ENCODE measurements around the gene CLEC18A. TPM values are rescaled to one million over a fixed set of nuclear protein-coding genes. Genes with fewer than 3 reads are reported as not detected.
A peak's percentile ranks its signal among the peaks of the same experiment; 100 is the strongest.

CLEC18A gene
- total RNA-seq, 1 experiment from 2014 or later = 0.46 TPM

- TF ChIP-seq POLR2AphosphoS5 (IDR thresholded peaks at IDR 0.05; ENCODE audit: low read depth, low read length) = no peak
These were observed 22.2 kb upstream of the CLEC18A start (continued) for GRCh38 chr16:69928856-69929400.

GRCh38 chr16:69929480-69929879, 21.7 kb upstream of the CLEC18A start:
- Histone ChIP-seq H3K27me3 (ENCODE audit: control insufficient read depth, insufficient read depth, low read length) (no peaks in the 10 kb centered on the region), H3K9me3 (ENCODE audit: control insufficient read depth, insufficient read depth, low read depth, low read length) (no peaks in the 10 kb centered on the region), H3K36me3 (ENCODE audit: control insufficient read depth, insufficient read depth, low read length) (no peaks in the 10 kb centered on the region), H3K27ac (ENCODE audit: low read length) (no peak overlapping the region), H3K4me1 (ENCODE audit: control insufficient read depth, insufficient read depth, low read length) (no peaks in the 10 kb centered on the region), H3K4me3 (ENCODE audit: low read depth in 2 of 2, low read length in 2 of 2) (no peak overlapping the region)
- TF ChIP-seq REST (IDR thresholded peaks at IDR 0.05; ENCODE audit: insufficient read depth in 1 of 2, low read depth in 2 of 2, low read length in 1 of 2) = no peak
- TF ChIP-seq TCF7L2 (IDR thresholded peaks at IDR 0.05; ENCODE audit: low read depth, low read length) = no peak
- TF ChIP-seq CTCF (IDR thresholded peaks at IDR 0.05) = no peak
- TF ChIP-seq POLR2AphosphoS5 (IDR thresholded peaks at IDR 0.05; ENCODE audit: low read depth, low read length) = no peak
- no peak for TF ChIP-seq SIN3A (IDR thresholded peaks at IDR 0.05; ENCODE audit: borderline replicate concordance, insufficient read depth, low read depth, low read length)
- intact Hi-C loops (cut with micrococcal nuclease; ENCODE audit: unreplicated experiment) = loop anchor here (5.0 kb wide), 1 partner anchor 132 kb away; no protein-coding TSS in a partner anchor
- ATAC-seq (no peak), DNase-seq (ENCODE audit: low read depth, low spot score) (no peak)
- in situ Hi-C loops (cut with HindIII; ENCODE audit: low pct_unique_long_range_greater_than_20kb, low sequenced_read_pairs) = no loop called here
- ChIA-PET POLR2A (no interaction called here), CTCF (interaction anchor here (0.7 to 1.5 kb wide), 2 partner anchors 117 to 133 kb away, joined by 4 to 6 read pairs; no protein-coding TSS in a partner anchor)
- BruUV-seq (replicated peaks) = no TSS peak

- DNase-seq (ENCODE audit: low read depth, low spot score) (no peak), ATAC-seq (peak; percentile 92)
- ChIA-PET CTCF (interaction anchor here (0.6 to 1.5 kb wide), 7 partner anchors 8 to 164 kb away, joined by 3 to 6 read pairs (median 5); no protein-coding TSS in a partner anchor), POLR2A (no interaction called here)
- Histone ChIP-seq H3K4me3 (ENCODE audit: low read depth in 2 of 2, low read length in 2 of 2) (no peak overlapping the region), H3K27ac (ENCODE audit: low read length) (no peak overlapping the region), H3K9me3 (ENCODE audit: control insufficient read depth, insufficient read depth, low read depth, low read length) (no peaks in the 10 kb centered on the region), H3K27me3 (ENCODE audit: control insufficient read depth, insufficient read depth, low read length) (no peaks in the 10 kb centered on the region), H3K36me3 (ENCODE audit: control insufficient read depth, insufficient read depth, low read length) (no peaks in the 10 kb centered on the region), H3K4me1 (ENCODE audit: control insufficient read depth, insufficient read depth, low read length) (no peaks in the 10 kb centered on the region)
- intact Hi-C loops (cut with micrococcal nuclease; ENCODE audit: unreplicated experiment) = no loop called here
- TF ChIP-seq CTCF (IDR thresholded peaks at IDR 0.05) = peak; percentile 84
- TF ChIP-seq SIN3A (IDR thresholded peaks at IDR 0.05; ENCODE audit: borderline replicate concordance, insufficient read depth, low read depth, low read length) = no peak
- in situ Hi-C loops (cut with HindIII; ENCODE audit: low pct_unique_long_range_greater_than_20kb, low sequenced_read_pairs) = no loop called here
- BruUV-seq (replicated peaks) = no TSS peak
These were observed 20.9 kb upstream of the CLEC18A start for GRCh38 chr16:69930117-69930776.
